Measurements from ENCODE around the gene SPATA20. TPM values are rescaled to one million over a fixed set of nuclear protein-coding genes. Genes with fewer than 3 reads are reported as not detected.

SPATA20 gene
- total and polyA plus RNA-seq, 2 of the 8 experiments (the other 6 are each of a cell fraction or from before 2014, with no cell fraction given): 16.2 to 17.5 TPM

DNA sequence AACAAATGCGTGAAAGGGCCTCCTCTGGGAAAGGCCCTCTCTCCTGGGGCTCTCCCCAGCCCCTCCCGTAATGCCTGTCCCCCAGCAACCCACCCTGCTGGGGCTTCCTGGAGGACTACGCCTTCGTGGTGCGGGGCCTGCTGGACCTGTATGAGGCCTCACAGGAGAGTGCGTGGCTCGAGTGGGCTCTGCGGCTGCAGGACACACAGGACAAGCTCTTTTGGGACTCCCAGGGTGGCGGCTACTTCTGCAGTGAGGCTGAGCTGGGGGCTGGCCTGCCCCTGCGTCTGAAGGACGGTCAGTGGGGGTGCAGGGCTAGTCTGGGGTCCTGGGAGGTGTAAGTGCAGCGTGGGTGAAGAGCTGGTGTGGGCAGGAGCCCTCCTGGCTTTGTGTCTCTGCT is 4.9 kb downstream of the SPATA20 start (continued):
- TF ChIP-seq TEAD4 (IDR thresholded peaks at IDR 0.05; ENCODE audit: low read depth, low read length): no peak
